NCI-H2107 (cell line): ENCODE data around the gene GLP2R.
"Not testable (repeated sequence)": the region's sequence is repeated elsewhere in the genome, so short reads cannot be mapped to it uniquely, and the experiment has no call there.

ENCODE experiments used
- DNase-seq: peaks from one replicate; lab custom pipeline; 2025; lab: John Stamatoyannopoulos, UW

GLP2R gene

GRCh38 chr17:9899280-9900043 lies 73.7 kb downstream of the GLP2R start:
- no peak for DNase-seq

- no peak for DNase-seq
Observed at GRCh38 chr17:9900044-9900594, 74.4 kb downstream of the GLP2R start.

GRCh38 chr17:9900784-9901183 lies 75.1 kb downstream of the GLP2R start:
- DNase-seq = no peak

- DNase-seq = no peak
Observed at GRCh38 chr17:9902120-9902519, 76.4 kb downstream of the GLP2R start.

- no peak for DNase-seq
Observed at GRCh38 chr17:9904277-9905077, 78.8 kb downstream of the GLP2R start.

GRCh38 chr17:9905078-9905415 lies 79.3 kb downstream of the GLP2R start, which contains the start of gene RCVRN:
Gene RCVRN (minus strand): TSS chr17:9905271. CDS start chr17:9905180, 91 bp downstream.
- DNase-seq = no peak

- DNase-seq = no peak
Observed at GRCh38 chr17:9905902-9906301, 80.2 kb downstream of the GLP2R start.

GRCh38 chr17:9906616-9907015 lies 80.9 kb downstream of the GLP2R start:
- DNase-seq = no peak

GRCh38 chr17:9907131-9907530 lies 81.4 kb downstream of the GLP2R start:
- DNase-seq = no peak

- no peak for DNase-seq
Observed at GRCh38 chr17:9907883-9908648, 82.3 kb downstream of the GLP2R start.

GRCh38 chr17:9908649-9909042 lies 82.9 kb downstream of the GLP2R start:
- no peak for DNase-seq

- DNase-seq = no peak
Observed at GRCh38 chr17:9911089-9911488, 85.4 kb downstream of the GLP2R start.

GRCh38 chr17:9912121-9913099 lies 86.7 kb downstream of the GLP2R start:
- DNase-seq = no peak

- no peak for DNase-seq
Observed at GRCh38 chr17:9913476-9913875, 87.8 kb downstream of the GLP2R start.

- DNase-seq = no peak
Observed at GRCh38 chr17:9916108-9916507, 90.4 kb downstream of the GLP2R start.

- no peak for DNase-seq
Observed at GRCh38 chr17:9917131-9917530, 91.4 kb downstream of the GLP2R start.

- no peak for DNase-seq
Observed at GRCh38 chr17:9917801-9918200, 92.1 kb downstream of the GLP2R start.

- DNase-seq = no peak
Observed at GRCh38 chr17:9918352-9918751, 92.6 kb downstream of the GLP2R start.

- no peak for DNase-seq
Observed at GRCh38 chr17:9918804-9919352, 93.2 kb downstream of the GLP2R start.

GRCh38 chr17:9921216-9921615 lies 95.5 kb downstream of the GLP2R start:
- not testable (repeated sequence) for DNase-seq
